Activated T-cell treated with anti-CD3 and anti-CD28 coated beads, Interleukin-2, amount 50 U/mL, for 24 hours (primary cell): Measurements from ENCODE around the gene GLDC.
A peak's percentile ranks its signal among the peaks of the same experiment; 100 is the strongest.
"Not testable (repeated sequence)": the region's sequence is repeated elsewhere in the genome, so short reads cannot be mapped to it uniquely, and the experiment has no call there.

ENCODE experiments used
- DNase-seq: peaks from one replicate; pipeline ENCODE4 v3.0.0-alpha.2; 2020
- H3K27ac Mint-ChIP-seq: 2 replicates; pipeline ENCODE4 v1.8.0; 2020; ENCODE audit warnings: mild to moderate bottlenecking, mixed read lengths
- H3K27me3 Mint-ChIP-seq: 2 replicates; pipeline ENCODE4 v1.8.0; 2020; ENCODE audit warnings: mixed read lengths
- H3K36me3 Mint-ChIP-seq: 2 replicates; pipeline ENCODE4 v1.8.0; 2020; ENCODE audit warnings: low read depth, mixed read lengths
- H3K4me1 Mint-ChIP-seq: 2 replicates; pipeline ENCODE4 v1.8.0; 2020; ENCODE audit warnings: low read depth, mixed read lengths
- H3K4me3 Mint-ChIP-seq: 2 replicates; pipeline ENCODE4 v1.8.0; 2020; ENCODE audit warnings: mild to moderate bottlenecking, moderate library complexity, mixed read lengths
- H3K9me3 Mint-ChIP-seq: 2 replicates; pipeline ENCODE4 v1.8.0; 2020; ENCODE audit warnings: mixed read lengths

GLDC gene

DNA sequence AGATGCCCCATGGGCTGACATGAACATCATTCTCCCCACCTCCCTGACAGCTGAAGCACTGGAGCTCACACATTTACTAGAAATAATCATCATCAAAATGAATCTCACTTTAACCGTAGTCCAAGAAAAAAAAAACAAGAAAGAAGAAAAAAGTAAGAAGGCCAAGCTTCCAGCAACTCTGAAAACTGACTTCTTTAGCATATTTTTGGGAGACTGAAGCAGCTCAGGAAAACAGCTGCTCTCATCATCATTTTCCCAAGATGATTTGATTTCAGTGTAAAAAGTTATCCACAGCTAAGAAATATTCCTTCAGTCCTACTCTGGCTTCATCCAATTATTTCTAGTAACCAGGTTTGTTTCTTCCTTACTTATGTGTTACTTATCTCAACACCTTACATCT, 91.7 kb downstream of the GLDC start:
- peaks cover 3% of the 10 kb centered on the region for H3K4me1 Mint-ChIP-seq
- H3K27me3 Mint-ChIP-seq, result no peaks in the 10 kb centered on the region
- no peak overlapping the region for H3K27ac Mint-ChIP-seq
- H3K4me3 Mint-ChIP-seq, result no peak overlapping the region
- H3K36me3 Mint-ChIP-seq, result no peaks in the 10 kb centered on the region
- DNase-seq, result no peak
- H3K9me3 Mint-ChIP-seq, result no peaks in the 10 kb centered on the region

DNA sequence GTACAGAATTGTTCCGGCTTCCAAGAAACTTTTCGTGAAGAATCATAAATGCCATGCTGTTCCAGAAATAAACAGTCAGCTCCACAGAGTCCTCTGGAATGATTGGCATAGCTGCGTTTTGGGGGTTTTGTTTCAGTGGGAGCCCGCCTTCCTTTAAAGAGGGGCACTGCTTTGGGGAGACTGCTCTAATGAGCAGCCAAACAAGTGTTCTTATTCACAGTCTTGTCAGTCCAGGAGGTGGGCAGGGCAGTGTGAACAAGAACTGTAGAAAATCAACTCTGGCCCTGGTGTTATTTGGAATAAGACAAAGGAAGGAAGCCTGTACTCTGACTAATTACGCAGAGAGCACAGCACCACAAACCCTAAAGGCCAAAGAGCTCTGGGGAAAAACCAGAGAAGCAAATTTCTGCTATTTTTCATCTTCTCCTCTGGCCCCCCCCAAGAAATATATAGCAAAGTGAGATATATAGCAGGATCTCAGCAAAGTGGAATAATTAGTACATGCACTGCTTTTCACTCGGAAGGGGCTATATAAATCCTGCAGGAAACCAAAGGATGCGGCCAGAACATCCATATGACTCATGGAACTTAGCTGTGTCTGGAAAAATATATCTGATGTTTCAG, 92.9 kb downstream of the GLDC start:
- no peak for DNase-seq
- Mint-ChIP-seq H3K36me3 (no peaks in the 10 kb centered on the region), H3K9me3 (no peaks in the 10 kb centered on the region), H3K27ac (no peak overlapping the region), H3K27me3 (no peaks in the 10 kb centered on the region), H3K4me1 (peaks cover 3% of the 10 kb centered on the region), H3K4me3 (no peak overlapping the region)

DNA sequence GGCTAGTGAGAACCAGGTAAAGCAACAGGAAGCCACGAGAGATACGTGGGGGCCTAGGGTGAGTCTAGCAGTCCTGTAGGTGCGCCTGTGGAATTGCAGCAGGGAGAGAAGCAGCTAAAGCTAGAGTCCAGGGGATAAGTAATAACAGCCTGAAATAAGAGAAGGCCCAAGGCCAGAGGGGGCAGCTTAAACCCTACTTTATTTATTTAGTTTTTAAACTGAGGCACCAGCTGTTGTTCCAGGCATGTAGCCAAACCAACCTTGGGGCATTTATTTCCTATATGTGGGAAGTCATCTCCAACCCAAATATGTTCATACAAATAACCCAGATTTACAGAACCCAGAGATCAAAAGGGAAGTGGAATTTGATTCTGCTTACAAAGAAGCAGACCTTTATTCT, 93.5 kb downstream of the GLDC start:
- no peaks in the 10 kb centered on the region for H3K36me3 Mint-ChIP-seq
- no peak overlapping the region for H3K4me3 Mint-ChIP-seq
- no peak overlapping the region for H3K27ac Mint-ChIP-seq
- DNase-seq, result no peak
- H3K27me3 Mint-ChIP-seq, result no peaks in the 10 kb centered on the region
- H3K4me1 Mint-ChIP-seq, result peaks cover 3% of the 10 kb centered on the region
- no peaks in the 10 kb centered on the region for H3K9me3 Mint-ChIP-seq

DNA sequence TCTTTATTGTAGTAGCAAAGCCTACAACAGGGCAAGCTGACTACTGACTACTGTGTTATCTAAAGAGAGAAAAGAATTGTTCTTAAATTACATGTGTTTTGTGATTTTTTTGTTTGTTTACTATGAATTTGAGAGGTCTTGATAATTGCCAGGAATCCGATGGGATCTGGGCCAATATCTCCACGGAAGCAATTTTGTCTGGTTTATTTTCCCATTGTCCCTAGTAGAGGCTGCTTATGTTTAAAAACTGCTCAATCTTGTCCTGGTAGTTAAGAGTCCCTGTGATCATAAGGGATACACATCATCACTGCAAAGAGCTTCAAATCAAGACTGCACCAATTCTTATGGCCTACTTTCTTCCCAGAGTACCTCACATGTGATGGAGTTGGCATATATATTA, 94.4 kb downstream of the GLDC start:
- no peak overlapping the region for H3K4me3 Mint-ChIP-seq
- no peaks in the 10 kb centered on the region for H3K36me3 Mint-ChIP-seq
- H3K27me3 Mint-ChIP-seq, result no peaks in the 10 kb centered on the region
- H3K27ac Mint-ChIP-seq, result no peak overlapping the region
- peaks cover 3% of the 10 kb centered on the region for H3K4me1 Mint-ChIP-seq
- no peaks in the 10 kb centered on the region for H3K9me3 Mint-ChIP-seq
- no peak for DNase-seq

DNA sequence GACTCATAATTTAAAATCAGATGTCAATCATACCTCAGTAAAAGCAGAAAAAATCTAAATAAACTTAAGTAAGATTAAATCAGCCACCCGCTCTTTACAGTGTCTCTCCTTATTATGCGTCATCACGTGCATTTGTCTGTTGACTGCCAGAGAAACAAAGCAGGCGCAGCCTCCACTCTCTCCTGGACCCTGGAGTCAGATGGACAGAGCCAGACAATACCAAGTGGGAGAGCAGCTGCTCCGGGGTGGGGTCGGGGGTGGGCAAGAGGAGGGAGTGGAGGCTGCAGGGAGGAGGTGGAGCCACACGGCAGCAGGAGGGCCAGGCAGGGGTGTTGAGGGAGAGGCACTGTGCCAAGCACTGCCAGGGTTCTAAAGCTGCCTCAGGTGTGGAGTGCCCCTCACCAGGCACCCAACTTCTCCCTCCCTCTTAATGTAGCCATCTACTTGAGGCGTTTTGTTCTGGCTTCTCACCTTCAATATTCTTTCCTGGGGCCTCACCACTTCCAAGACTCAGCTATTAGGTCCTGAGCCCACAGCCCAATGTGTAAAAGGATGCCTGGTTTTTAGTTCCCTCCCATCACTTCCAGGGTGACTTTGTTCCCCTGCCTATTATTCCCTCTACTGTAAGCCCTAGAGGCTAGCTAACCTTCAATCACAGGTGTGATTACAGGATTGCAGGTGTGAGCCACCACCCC, 96.3 kb downstream of the GLDC start:
- no peaks in the 10 kb centered on the region for H3K27me3 Mint-ChIP-seq
- no peak overlapping the region for H3K27ac Mint-ChIP-seq

DNA sequence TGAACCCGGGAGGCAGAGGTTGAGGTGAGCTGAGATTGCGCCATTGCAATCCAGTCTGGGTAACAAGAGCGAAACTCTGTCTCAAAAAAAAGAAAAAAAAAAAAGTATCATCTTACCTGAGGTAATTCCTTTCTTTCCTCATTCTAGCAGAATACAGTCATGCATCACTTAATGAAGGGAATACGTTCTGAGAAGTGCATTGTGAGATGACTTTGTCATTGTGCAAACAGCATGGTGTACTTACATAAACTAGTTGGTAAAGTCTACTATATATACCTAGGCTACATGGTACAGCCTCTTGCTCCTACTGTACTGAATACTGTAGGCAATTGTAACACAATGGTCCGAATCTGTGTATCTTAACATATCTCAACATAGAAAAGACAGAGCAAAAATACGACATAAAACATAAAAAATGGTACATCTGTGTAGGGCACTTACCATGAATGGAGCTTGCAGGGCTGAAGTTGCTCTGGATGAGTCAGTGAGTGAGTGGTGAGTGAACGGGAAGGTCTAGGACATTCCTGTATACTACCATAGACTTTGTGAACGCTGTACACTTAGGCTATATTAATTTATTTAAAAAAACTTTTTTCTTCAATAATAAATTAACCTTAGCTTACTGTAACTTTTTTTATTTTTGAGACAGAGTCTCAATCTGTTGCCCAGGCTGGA, 100.4 kb downstream of the GLDC start:
- Mint-ChIP-seq H3K9me3 (no peaks in the 10 kb centered on the region), H3K27ac (no peak overlapping the region), H3K27me3 (no peaks in the 10 kb centered on the region), H3K36me3 (no peaks in the 10 kb centered on the region), H3K4me3 (no peak overlapping the region), H3K4me1 (no peaks in the 10 kb centered on the region)
- no peak for DNase-seq

More for the DNA sequence above, 96.3 kb downstream of the GLDC start:
- H3K36me3 Mint-ChIP-seq, result no peaks in the 10 kb centered on the region
- DNase-seq, result no peak
- no peaks in the 10 kb centered on the region for H3K9me3 Mint-ChIP-seq
- peaks cover 3% of the 10 kb centered on the region for H3K4me1 Mint-ChIP-seq
- no peak overlapping the region for H3K4me3 Mint-ChIP-seq

DNA sequence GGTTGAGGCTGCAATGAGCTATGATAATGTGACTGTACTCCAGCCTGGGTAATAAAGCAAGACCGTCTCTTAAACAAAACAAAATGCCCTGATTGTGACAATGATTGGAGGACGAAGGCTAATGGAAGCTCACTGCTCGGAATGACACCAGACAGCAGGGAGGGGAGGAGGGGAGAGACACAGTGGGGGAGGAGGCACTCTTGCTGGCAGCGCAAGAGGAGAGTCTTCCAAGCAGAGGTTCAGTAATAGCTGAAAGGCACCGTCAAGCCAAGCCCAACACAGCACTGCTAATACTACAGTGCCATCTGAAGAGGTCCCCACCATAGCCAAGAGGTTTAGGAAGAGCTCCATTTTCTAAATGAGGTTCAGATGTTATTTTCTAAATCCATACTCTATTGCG, 102.3 kb downstream of the GLDC start:
- Mint-ChIP-seq H3K4me3 (no peak overlapping the region), H3K27me3 (peaks cover 4% of the 10 kb centered on the region), H3K4me1 (peaks cover 5% of the 10 kb centered on the region), H3K36me3 (no peaks in the 10 kb centered on the region), H3K27ac (no peak overlapping the region), H3K9me3 (no peaks in the 10 kb centered on the region)
- no peak for DNase-seq

DNA sequence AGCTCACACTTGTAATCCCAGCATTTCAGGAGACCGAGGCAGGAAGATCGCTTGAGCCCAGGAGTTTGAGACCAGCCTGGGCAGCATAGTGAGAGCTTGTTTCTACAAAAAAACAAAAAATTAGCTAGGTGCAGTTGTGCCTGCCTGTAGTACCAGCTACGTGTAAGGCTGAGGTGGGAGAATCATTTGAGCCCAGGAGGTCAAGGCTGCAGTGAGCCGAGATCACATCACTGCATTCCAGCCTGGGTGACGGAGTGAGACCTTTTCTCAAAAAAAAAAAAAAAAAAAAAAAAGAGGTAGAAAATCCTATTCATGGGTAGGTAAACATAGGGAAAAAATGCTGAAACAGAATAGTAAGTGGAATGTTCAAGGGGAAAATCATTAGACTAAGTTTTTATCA, 102.9 kb downstream of the GLDC start:
- not testable (repeated sequence) for H3K4me3 Mint-ChIP-seq, H3K27ac Mint-ChIP-seq, H3K27me3 Mint-ChIP-seq, H3K9me3 Mint-ChIP-seq, H3K4me1 Mint-ChIP-seq, DNase-seq, H3K36me3 Mint-ChIP-seq

DNA sequence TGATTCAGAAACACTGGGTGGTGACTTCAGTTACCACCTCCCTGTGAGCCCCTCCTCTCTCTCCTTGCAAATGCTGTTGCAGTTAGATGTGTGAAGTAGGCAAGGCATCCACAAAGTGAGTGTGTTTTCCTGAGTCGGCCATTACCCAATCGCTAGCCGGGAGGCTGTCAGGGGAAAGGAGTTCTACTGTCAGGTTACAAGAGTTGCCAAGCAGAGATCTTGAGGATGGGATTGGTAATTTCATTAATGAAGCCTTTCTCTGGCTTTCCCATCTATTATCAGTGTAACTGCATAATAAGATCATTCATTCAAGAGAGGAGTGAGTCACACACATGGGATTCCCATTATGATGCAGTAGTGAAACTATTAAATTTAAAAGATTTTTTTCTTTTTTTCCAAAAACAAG, 106.9 kb downstream of the GLDC start:
- Mint-ChIP-seq H3K4me3 (no peak overlapping the region), H3K27me3 (peaks cover 10% of the 10 kb centered on the region), H3K9me3 (no peaks in the 10 kb centered on the region), H3K27ac (no peak overlapping the region), H3K36me3 (no peaks in the 10 kb centered on the region), H3K4me1 (peaks cover 5% of the 10 kb centered on the region)
- no peak for DNase-seq

DNA sequence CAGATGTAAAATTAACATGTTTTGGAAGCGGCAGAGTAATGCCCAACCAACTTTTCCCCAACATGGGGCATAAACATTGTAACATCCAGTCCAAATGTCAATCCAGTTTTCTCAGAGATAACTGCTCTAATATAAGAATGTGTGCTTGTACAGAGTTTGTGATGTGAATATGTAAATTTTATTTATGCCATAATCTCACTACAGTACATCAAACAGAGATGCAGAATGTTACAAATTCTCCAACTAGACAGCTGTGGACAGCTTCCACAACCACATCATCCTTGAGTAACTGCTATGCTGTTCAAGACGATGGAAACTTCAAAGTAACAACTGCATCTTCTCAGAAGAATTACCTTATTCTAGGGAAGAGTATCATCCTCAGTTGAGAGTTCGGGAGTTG, 109.9 kb downstream of the GLDC start:
- Mint-ChIP-seq H3K9me3 (no peaks in the 10 kb centered on the region), H3K4me1 (peaks cover 5% of the 10 kb centered on the region), H3K27me3 (peaks cover 10% of the 10 kb centered on the region), H3K4me3 (no peak overlapping the region), H3K36me3 (no peaks in the 10 kb centered on the region), H3K27ac (no peak overlapping the region)
- no peak for DNase-seq

DNA sequence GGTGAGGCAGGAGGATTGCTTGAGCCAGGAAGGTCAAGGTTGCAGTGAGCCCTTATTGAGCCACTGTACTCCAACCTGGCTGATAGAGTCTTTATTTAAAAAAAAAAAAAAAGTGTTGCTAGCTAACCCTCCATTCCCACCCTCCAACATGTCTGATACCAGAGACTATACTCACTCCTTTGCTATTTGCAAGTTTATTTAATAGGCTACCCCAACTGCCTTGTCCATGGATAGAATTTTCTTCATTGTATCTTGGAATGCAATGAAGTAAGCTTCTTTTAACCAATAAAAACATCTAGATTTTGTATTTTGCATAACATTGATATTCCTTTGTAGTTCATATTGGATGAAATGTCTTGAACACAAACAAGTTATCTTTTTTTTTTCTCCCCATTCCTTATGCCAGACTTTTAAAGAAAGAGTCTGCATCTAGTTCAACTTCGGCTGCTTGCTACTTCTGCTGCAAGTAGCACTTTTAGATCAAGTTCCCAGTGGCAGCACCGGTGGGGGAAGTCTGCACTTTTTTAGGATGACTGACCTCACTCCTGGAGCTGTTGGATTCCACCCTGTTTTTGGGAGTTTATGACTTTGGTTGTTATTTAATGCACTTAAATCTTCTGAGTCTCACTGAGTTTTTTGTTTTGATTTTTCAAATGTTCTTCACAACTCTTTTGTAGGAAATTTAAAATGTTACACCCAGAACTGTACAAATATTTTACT, 120.0 kb downstream of the GLDC start:
- Mint-ChIP-seq H3K4me3 (no peak overlapping the region), H3K27me3 (no peaks in the 10 kb centered on the region), H3K36me3 (peaks cover 32% of the 10 kb centered on the region), H3K9me3 (peaks cover 16% of the 10 kb centered on the region), H3K4me1 (no peaks in the 10 kb centered on the region), H3K27ac (no peak overlapping the region)
- DNase-seq, result no peak

DNA sequence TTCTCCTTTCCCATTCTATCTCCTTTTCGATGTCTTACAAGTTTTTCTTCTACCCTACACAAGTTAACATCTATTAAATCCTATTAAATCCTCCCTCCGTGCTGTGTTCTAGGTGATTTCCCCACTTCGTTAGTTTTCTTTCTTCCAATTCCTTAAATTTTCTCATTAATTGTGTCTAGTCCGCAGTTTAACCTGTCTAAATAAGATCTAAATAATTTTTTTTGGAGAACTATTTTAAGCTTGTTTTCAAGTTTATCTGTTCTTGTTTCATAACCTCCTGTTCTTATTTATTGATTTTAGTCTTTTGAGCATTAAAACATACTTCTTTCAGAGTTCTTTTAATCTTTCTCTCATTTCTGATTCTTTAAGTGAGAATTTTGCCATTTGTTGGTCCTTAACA, 123.3 kb downstream of the GLDC start:
- DNase-seq, result no peak
- Mint-ChIP-seq H3K9me3 (peaks cover 16% of the 10 kb centered on the region), H3K4me1 (no peaks in the 10 kb centered on the region), H3K27ac (no peak overlapping the region), H3K27me3 (no peaks in the 10 kb centered on the region), H3K4me3 (no peak overlapping the region), H3K36me3 (peaks cover 58% of the 10 kb centered on the region)

DNA sequence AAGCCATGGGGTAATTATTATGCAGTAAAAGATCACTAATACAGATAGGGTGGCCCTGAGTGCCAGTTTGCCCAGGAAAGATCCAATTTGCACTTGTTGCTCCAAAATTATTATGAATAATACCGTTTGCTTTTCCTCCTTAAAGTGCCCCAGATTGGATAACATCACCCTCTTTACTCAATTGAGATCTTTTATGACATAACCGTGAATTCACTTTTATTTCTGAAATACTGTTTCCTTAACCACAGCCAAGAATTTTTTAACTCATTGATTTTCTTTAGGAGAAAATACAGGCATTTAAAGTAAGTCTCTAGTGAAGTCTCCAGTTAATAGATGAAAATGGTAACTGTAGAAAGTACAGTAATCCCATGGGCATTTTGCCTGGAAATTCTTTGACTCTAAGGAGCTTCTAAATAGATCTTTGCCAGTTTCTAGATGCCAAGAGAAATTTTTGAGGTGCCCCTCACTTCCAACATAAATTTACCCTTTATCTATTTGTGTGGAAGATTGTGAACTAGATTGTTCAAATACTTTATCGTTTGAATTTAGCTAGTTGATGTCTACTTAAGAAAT, 133.4 kb downstream of the GLDC start:
- H3K27ac Mint-ChIP-seq, result no peak overlapping the region
- H3K4me1 Mint-ChIP-seq, result no peaks in the 10 kb centered on the region
- H3K36me3 Mint-ChIP-seq, result peaks cover 45% of the 10 kb centered on the region
- no peak for DNase-seq
- no peaks in the 10 kb centered on the region for H3K9me3 Mint-ChIP-seq
- H3K27me3 Mint-ChIP-seq, result no peaks in the 10 kb centered on the region
- H3K4me3 Mint-ChIP-seq, result no peak overlapping the region

DNA sequence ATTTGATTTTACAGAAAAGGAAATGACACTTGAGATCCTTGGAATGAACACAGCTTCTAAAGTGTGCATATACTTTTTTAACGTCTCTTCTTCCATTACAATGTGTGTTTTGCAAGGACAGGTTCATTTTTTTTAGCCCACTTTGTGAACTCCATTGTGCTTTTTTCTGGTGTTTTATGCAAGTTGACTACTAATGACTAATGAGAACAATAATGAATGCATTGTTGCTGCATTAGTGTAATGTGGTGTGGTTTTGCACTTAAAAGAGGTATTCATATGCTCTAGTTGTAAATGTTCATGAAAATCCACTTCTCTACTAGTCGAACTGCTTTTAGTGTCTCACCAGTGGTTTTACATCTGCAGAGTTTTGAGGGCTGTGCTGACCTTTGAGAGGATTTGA, 139.0 kb downstream of the GLDC start:
- Mint-ChIP-seq H3K36me3 (peaks cover 82% of the 10 kb centered on the region), H3K4me3 (no peak overlapping the region), H3K27me3 (no peaks in the 10 kb centered on the region), H3K27ac (peak overlapping the region; percentile 23), H3K9me3 (no peaks in the 10 kb centered on the region), H3K4me1 (no peaks in the 10 kb centered on the region)
- DNase-seq, result no peak
